ENCODE results near the gene PBX3.

Gene PBX3

GRCh38 chr9:125742657-125743056 is 4.5 kb upstream of the PBX3 start:
- no peak for TF ChIP-seq CTCF (IDR thresholded peaks at IDR 0.05; ENCODE audit: insufficient read depth, low read depth, low read length, missing control alignments)
- DNase-seq (ENCODE audit: low read depth) = no peak
- no peak overlapping the region for H3K4me3 ChIP-seq (ENCODE audit: low read depth, low read length)

- no peak overlapping the region for H3K4me3 ChIP-seq (ENCODE audit: low read depth, low read length)
- TF ChIP-seq CTCF (IDR thresholded peaks at IDR 0.05; ENCODE audit: insufficient read depth, low read depth, low read length, missing control alignments) = no peak
- DNase-seq (ENCODE audit: low read depth) = no peak
Observed at GRCh38 chr9:125743682-125744428, 3.3 kb upstream of the PBX3 start.

GRCh38 chr9:125744616-125745015 is 2.6 kb upstream of the PBX3 start:
- no peak overlapping the region for H3K4me3 ChIP-seq (ENCODE audit: low read depth, low read length)
- no peak for DNase-seq (ENCODE audit: low read depth)
- TF ChIP-seq CTCF (IDR thresholded peaks at IDR 0.05; ENCODE audit: insufficient read depth, low read depth, low read length, missing control alignments) = no peak

GRCh38 chr9:125745018-125745417 is 2.2 kb upstream of the PBX3 start:
- no peak overlapping the region for H3K4me3 ChIP-seq (ENCODE audit: low read depth, low read length)
- no peak for TF ChIP-seq CTCF (IDR thresholded peaks at IDR 0.05; ENCODE audit: insufficient read depth, low read depth, low read length, missing control alignments)
- no peak for DNase-seq (ENCODE audit: low read depth)

GRCh38 chr9:125745682-125746016 is 1.5 kb upstream of the PBX3 start:
- TF ChIP-seq CTCF (IDR thresholded peaks at IDR 0.05; ENCODE audit: insufficient read depth, low read depth, low read length, missing control alignments) = no peak
- peak overlapping the region; percentile 65 for H3K4me3 ChIP-seq (ENCODE audit: low read depth, low read length)
- DNase-seq (ENCODE audit: low read depth) = no peak

- peak; percentile 97 for DNase-seq (ENCODE audit: low read depth)
- TF ChIP-seq CTCF (IDR thresholded peaks at IDR 0.05; ENCODE audit: insufficient read depth, low read depth, low read length, missing control alignments) = no peak
- H3K4me3 ChIP-seq (ENCODE audit: low read depth, low read length) = peak overlapping the region; percentile 65
Observed at GRCh38 chr9:125746017-125746773, 978 bp upstream of the PBX3 start.
